Measurements from ENCODE around the gene FAM193B.
"Not testable (repeated sequence)": the region's sequence is repeated elsewhere in the genome, so short reads cannot be mapped to it uniquely, and the experiment has no call there.

The FAM193B gene

DNA sequence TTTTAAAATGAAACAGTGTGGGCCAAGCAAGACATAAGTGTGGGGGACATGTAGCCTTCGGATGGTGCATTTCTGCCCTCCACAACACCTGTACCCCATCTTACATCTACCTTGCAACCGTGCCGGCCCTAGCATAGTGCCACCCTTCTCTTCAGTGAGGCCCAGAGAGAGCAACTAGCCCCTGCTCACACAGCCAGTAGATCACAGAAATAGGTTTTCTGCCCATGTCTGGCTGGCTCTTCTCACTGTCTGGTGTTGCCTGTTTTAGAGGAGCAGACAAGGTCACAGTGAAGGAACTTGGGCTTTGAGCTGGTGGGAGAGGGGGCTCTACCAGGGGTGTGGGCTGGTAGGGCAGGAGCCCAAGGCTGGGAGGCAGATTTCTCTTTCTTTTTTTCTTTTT, 68.1 kb downstream of the FAM193B start:
- DNase-seq (ENCODE audit: low read depth) = no peak

GRCh38 chr5:177485753-177486152, 68.6 kb downstream of the FAM193B start:
- DNase-seq (ENCODE audit: low read depth) = not testable (repeated sequence)

- DNase-seq (ENCODE audit: low read depth) = no peak
These were observed 69.3 kb downstream of the FAM193B start for GRCh38 chr5:177484902-177485549.

DNA sequence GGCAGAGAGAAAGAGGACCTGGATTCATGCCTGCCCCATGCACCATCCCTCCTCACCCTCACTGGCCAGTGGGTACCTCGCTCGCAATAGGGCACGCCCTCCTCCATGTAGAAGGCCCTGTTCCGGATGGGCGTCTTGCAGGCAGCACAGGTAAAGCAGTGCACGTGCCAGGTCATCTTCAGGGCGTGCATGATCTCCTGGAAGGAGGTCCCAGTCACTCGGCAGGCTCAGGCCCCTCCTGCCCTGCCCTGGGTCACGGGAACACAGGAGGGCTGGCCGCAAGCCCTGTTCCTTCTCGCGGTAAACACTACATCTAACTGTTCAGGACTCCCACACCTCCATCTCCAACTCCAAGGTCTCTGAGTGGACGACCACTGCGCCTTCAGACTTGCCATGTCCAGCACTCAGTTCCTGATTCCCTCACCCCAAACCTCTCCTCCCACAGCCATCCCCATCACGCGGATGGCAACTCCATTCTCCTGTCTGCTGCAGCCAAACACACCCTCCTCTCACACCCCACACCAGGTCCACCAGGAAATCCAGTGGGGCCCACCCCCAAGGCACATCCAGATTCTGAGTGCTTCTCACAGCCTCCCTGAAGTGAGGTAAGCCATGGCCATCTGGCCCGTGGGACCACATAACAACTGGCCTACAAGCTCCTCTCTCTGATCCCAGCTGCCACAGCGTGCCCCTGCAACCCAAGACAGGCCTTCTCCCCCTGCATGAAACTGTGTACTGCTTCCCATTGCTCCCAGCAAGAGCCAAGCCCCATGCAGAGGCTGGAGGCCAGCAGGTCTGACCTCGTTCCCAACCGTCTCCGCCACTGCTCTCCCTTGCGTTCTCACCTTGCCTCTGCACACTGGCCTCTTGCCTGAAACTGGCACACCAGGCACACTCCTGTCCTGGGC, 70.1 kb downstream of the FAM193B start:
- DNase-seq (ENCODE audit: low read depth) = no peak

GRCh38 chr5:177483042-177483441, 71.3 kb downstream of the FAM193B start:
- no peak for DNase-seq (ENCODE audit: low read depth)

- no peak for DNase-seq (ENCODE audit: low read depth)
These were observed 72.0 kb downstream of the FAM193B start for GRCh38 chr5:177482359-177482795.

GRCh38 chr5:177479774-177480173, 74.6 kb downstream of the FAM193B start:
- no peak for DNase-seq (ENCODE audit: low read depth)

DNA sequence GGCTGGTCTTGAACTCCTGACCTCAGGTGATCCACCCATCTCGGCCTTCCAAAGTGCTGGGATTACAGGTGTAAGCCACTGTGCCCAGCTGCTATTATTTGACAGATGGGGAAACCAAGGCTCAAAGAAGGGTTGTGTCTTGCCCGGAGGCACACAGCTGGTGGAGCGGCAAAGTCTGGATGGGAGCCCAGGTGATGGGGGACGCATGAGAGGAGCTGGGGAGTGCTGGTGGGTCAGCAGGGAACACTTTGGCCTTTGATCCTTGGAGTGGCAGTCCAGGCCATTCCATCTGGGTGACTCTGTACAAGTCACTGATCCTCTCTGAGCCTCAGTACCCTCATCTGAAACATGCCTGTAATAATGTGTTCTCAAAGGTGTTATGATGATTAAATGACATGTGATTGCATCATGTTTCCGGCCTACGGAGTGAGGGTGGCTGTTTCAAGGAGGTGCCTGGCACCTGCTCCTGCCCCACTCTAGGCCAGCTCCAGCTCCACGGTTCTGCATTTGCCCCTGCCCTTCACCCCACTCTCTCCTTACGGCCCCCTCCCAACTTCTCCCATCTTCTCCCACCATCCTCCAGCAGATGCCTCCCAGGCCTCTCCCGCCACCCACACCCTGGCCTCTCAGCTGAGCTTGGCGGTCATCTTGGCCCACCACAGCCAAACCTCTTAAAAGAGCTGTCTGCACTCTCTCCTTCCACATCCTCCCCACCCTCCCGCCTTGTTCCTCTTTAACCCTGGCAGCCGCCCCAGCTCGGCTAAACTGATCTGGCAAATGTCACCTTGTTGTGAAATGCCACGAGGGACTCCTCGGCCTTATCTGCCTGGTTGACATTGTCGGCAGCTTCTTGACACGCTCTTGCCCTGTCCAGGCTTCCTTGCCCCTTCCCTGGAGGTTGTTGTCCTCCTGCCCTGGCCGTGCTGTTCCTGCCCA, 75.4 kb downstream of the FAM193B start:
- no peak for DNase-seq (ENCODE audit: low read depth)

DNA sequence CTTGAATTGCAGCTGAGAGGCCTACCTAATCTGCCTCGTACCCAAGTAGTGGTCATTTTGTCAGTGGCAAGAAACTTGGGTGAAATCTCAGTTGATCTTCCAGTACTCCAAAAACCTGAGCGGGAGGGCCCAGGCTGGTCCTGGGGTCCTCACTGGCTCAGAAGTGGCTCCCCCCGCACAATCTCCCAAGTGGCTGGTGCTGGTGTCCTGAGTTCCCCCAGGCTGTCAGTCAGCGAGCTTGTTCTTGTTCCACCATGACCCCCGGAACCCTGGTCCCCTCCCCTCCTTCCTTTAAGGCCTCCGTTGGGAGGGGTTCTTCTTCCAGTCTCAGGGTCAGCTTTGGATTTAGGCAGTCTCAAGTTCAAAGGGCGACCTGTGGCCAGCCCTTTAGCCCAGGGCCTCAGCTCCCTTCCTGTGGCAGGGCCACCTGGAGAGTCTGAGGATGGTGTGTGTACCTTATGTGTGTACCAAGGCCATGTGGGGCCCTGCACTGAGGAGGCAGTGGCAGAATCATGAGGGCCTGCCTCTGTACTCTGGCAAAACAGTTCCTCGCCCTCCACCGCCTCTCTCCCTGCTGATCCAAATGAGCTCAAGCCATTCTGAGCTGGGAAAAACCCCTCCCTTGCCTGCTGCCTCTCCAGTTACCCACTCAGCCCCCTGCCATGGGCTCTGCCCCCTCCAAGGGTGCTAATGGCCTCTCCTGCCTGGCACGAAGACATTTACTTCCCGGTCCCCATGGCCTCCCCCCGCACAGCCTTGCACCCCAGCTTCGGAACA, 76.5 kb downstream of the FAM193B start:
- no peak for DNase-seq (ENCODE audit: low read depth)

DNA sequence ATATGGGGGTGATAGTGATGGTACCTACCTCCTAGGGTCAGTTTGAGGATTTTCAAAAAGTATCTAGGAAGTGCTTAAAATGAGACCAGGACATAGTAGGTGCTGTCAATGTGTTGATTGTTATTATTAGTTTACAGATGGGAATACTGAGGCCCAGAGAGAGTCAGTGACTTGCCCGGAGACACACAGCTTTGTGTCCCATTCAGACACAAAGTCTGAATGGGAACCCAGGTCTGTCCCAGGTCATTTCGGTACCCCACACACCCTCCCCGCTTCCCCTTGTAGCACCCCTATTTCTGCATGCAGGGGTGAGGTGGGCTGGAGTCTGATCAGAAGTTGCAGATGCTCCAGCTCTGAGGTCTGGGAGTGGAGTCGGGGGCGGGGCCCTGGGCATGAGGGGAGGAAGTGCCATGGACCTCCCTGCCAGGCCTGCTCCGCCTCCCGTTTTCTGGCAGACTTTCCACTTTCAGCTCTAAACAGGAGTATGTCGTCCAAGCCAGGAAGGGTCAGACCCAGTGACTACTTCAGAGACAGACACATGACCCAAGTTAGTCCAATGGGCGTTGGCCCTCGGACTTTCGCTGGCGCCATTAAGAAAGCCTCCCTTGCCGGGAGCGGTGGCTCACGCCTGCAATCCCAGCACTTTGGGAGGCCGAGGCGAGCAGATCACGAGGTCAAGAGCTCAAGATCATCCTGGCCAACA, 77.7 kb downstream of the FAM193B start:
- DNase-seq (ENCODE audit: low read depth) = no peak

GRCh38 chr5:177475563-177476427, 78.6 kb downstream of the FAM193B start:
- no peak for DNase-seq (ENCODE audit: low read depth)

DNA sequence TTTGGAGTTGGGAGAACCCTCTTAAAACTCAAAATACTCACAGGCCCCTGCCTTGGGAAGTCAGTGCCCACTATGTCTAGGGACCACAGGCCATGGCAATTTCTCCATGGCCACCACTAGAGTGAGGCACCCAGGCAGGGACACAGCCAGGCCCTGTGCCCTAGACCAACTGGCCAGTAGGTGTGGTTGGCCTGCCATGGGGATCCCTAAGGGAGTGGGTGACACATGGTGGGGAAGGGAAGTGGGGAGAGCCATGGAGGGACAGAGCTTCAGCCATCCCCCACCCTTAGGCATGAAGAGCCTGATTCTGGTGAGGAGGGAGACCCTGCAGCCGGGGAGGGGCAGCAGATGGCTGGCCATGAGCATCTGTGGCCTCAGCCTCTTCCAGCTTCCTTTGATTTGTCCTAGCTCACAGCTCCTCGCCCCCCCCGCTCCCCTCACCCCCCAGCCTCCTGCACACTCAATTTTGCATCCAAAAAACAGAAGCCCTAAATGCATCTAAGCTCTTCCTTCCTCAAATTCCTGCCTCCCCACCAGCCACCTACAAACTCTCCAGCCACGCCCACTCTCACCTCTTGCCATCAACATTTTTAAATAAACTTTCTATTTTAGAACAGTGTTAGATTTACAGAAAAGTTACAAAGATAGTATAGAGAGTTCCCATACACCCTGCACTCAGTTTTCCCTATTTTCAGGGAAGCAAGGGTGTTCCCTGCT, 79.4 kb downstream of the FAM193B start:
- DNase-seq (ENCODE audit: low read depth) = no peak

DNA sequence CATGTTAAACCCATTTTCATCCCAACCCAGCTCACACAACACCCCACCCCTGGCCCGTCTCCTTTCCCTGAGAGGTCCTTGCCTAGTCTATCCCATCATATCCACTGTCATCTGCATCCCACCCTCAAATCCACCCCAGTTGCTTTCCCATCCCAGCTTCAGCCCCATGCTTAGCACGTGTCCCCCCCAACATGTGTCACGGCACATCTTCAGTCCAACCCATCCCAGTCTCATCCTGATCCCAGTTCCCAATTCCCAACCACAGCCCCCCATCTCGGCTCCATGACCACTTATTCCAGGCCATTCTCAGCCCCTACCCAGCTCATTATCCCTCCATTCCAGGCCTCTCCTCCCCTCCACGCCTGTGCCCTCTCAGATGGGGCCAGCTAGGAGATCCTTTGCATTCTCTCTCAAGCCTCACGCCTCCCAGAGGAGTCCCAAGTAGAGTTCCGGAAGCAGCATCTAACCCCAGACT, 80.3 kb downstream of the FAM193B start:
- DNase-seq (ENCODE audit: low read depth) = no peak

DNA sequence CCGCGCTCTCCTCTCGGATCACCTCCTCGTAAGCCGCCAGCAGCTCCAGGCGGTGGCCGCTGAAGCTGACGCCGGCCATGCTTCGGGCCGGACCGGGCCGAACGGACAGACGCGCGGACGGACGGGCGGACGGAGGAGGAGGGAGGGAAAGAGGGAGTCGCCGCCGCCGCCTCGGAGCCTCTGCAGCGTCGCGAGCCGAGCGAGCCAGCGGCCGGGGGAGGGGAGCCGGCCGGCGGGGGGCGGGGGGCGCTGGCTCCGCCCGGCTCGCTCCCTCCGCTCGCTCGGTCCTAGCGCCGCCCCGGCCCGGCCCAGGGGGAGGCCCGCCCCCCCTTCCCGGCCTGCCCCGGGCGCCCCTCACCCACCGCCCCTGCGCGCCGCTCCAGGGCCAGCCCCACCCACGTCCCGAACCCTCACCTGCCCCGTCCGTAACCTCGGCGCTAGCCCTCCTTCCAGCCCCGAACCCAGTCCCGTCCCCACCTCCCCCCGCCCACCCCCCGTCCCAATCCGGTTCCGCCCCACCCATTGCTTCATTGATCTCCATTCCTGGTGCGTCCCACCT, 80.8 kb downstream of the FAM193B start, which contains the start of gene DBN1:
Gene DBN1 (minus strand): TSS at position 192 of the 559 bp plus-strand sequence. CDS start 113 bp downstream, at position 79.
- DNase-seq (ENCODE audit: low read depth) = no peak

DNA sequence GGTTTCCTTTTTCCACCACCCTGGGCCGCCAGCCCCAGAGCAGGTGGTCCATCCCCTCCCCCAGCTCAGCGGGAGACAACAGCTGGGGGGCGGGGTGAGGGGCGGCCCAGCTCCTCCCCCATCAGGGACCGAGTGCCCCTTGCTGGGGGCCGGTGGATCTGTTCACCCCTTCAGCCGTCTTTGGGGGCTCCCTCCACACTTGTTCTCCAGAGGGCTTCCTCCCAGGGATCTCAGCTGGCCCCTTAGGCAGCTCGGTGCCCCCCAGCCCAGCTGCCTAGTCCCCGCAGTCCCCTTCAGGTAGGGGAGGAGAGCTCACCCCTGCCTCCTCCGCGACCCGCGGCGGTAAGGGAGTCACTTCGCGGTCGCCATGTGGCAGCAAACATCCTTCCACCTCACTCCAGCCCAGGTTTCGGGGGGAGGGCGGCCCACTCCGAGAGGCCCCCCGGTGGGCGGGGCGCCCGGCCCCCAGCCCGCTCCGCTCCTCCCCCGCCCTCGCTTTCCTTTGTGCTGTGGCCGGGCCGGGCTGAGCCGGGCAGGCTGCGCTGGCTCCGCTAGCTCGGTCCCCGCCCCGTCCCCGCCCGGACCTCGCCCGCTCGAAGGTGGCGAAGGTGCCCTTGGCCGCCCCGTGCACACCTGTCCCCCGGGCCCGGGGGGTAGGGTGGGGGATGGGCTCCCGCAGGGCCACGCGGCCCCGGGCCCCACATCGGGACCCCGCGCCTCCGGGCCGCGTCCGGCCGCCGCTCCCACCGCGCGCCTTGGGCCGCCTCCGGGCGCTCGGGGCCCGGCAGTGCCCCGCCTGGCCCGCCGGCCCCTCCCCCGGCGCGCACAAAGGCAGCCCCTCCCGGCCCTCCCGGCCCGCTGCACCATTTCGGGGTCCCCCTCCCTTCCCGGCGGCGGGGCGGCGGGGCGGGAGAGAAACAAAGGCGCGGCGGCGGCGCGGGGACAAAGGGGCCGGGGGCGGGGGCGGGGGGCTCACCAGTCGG, 81.6 kb downstream of the FAM193B start:
- peak; percentile 71 for DNase-seq (ENCODE audit: low read depth)

DNA sequence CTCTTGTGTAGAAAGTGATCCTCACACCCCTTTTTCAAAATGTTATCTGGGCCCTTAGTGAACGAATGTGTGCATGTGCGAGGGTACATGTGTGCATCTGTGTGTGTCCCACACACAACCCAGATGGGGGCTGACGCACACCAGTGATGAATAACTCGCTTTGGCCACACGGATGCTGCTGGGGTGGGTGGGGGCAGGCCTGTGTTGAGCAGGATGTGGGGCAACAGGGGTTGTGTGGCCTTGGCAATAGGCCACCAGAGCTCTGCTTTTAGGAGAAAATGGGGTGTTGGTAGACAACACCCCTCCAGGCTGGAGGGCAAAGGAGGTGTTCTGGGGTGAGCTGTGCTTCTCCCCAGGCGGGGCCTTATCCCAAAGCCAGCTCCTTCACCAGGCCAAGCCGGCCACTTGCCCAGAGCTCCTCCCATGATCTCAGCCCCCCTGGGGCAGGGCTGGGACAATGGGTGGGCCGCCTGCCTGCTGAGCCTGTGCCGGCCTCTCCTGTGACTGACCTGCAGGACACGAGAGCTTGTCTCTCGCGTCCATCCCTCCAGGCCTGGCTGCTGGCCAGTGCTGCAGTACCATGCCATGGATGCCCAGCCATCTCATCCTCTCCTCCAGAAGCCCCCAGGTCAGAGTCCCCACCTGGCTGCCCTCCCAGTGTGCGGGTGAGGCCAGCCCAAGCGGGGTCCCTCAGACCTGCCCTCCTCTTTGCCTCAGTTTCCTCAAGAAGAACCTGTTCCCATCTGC, 82.6 kb downstream of the FAM193B start:
- DNase-seq (ENCODE audit: low read depth) = no peak
